Ovary (tissue), 3 donors: ENCODE measurements around the gene GABBR2.
A peak's percentile ranks its signal among the peaks of the same experiment; 100 is the strongest.

ENCODE experiments used
- EP300 ChIP-seq: sonication (generic); formaldehyde crosslinking; IDR thresholded peaks from one replicate; pipeline ENCODE4 v1.6.1; 2017; ENCODE audit warnings: antibody characterized with exemption
- TF ChIP-seq, protein P1 (sequence below), 3 donors: fragments of 450-650 bp in 2 of 3; fragments of 200-600 bp in 1 of 3; IDR thresholded peaks; one replicate each; pipeline versions ENCODE4 v1.5.1 to v1.8.0; 2016 to 2022; ENCODE audit warnings: antibody characterized with exemption in 3 of 3, mild to moderate bottlenecking in 1 of 3
- donor health status: DM: no; HTN: no; CAD: no.

DNA sequence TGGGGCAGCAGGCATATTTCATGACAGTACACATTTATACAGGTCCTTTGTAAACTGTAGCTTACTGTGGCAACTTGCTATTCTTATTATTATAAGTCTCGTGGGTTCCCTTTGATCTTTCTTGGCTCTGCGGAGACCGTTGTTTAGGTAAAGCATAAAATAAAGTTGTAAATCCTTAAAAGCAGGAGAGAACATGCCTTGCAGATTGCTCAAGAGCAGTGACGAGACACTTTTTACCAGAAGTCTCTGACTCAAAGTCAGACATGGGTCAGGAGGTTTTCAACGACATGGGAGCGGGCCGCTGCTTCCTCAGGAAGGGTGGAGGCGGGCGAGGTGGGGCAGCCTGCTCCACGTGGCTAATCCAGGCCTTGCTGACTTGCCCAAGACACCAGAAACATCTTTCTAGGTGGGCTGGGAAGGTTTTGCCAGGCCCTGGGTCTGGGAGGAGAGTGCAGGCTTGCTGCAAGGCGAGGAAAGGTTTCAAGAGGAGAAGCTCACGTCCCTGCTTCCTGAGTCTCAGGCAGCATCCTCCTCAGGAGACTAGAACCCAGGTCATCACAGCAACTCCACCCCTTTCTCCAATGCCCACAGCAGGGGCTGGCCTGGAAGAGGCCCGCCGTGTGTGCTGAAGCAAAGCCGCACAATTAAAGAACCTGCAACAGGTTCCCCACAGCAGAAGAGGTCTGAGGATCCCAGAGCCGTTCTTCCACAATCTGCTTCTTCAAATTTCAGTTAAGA is 459.8 kb downstream of the GABBR2 start:
- TF ChIP-seq, protein P1, sequence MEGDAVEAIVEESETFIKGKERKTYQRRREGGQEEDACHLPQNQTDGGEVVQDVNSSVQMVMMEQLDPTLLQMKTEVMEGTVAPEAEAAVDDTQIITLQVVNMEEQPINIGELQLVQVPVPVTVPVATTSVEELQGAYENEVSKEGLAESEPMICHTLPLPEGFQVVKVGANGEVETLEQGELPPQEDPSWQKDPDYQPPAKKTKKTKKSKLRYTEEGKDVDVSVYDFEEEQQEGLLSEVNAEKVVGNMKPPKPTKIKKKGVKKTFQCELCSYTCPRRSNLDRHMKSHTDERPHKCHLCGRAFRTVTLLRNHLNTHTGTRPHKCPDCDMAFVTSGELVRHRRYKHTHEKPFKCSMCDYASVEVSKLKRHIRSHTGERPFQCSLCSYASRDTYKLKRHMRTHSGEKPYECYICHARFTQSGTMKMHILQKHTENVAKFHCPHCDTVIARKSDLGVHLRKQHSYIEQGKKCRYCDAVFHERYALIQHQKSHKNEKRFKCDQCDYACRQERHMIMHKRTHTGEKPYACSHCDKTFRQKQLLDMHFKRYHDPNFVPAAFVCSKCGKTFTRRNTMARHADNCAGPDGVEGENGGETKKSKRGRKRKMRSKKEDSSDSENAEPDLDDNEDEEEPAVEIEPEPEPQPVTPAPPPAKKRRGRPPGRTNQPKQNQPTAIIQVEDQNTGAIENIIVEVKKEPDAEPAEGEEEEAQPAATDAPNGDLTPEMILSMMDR (IDR thresholded peaks at IDR 0.05), result no peak
- peak; percentile 23 for TF ChIP-seq EP300
